Gastrocnemius medialis (tissue), 4 donors: Measurements from ENCODE around the gene KRTAP20-1.

Experiments used
- CTCF ChIP-seq, 5 experiments: fragments of 450-650 bp in 3 of 5; fragments of 200-600 bp in 2 of 5; sonication (generic) in 2 of 5; IDR thresholded peaks in 4 of 5; conservative IDR thresholded peaks in 1 of 5; 1 replicate in 4 of 5; 2 replicates in 1 of 5; pipeline ENCODE4 v1.5.1; 2016 to 2019; ENCODE audit warnings: antibody characterized with exemption in 5 of 5, mild to moderate bottlenecking in 3 of 5, moderate library complexity in 3 of 5
- POLR2A ChIP-seq, 2 donors: fragments of 450-650 bp; IDR thresholded peaks; one replicate each; pipeline ENCODE4 v1.6.1; 2017; ENCODE audit warnings: antibody characterized with exemption in 2 of 2, mild to moderate bottlenecking in 2 of 2, moderate library complexity in 2 of 2

GRCh38 chr21:30629200-30629599 is 13.0 kb downstream of the KRTAP20-1 start:
- no peak for TF ChIP-seq POLR2A (IDR thresholded peaks at IDR 0.05)
- TF ChIP-seq CTCF (IDR thresholded peaks at IDR 0.05 in 4 of 5, conservative IDR thresholded peaks at IDR 0.05 in 1 of 5) = no peak
